ENCODE data around the gene ULK4.
"Not testable (repeated sequence)": the region's sequence is repeated elsewhere in the genome, so short reads cannot be mapped to it uniquely, and the experiment has no call there.

The ULK4 gene

GRCh38 chr3:41580274-41580959 lies 381.5 kb downstream of the ULK4 start:
- DNase-seq = no peak

GRCh38 chr3:41579861-41580260 lies 382.0 kb downstream of the ULK4 start:
- peak in 1 of 56 donors; percentile 18 for DNase-seq

GRCh38 chr3:41578798-41579197 lies 383.1 kb downstream of the ULK4 start:
- no peak for DNase-seq

- peak in 15 of 56 donors; percentile 2 to 45 (median 15) for DNase-seq
Measured at GRCh38 chr3:41575724-41576123, 386.2 kb downstream of the ULK4 start.

- DNase-seq = no peak
Measured at GRCh38 chr3:41574900-41575299, 387.0 kb downstream of the ULK4 start.

GRCh38 chr3:41573591-41573990 lies 388.3 kb downstream of the ULK4 start:
- DNase-seq = no peak

GRCh38 chr3:41572092-41572491 lies 389.8 kb downstream of the ULK4 start:
- DNase-seq = no peak

GRCh38 chr3:41569632-41570305 lies 392.1 kb downstream of the ULK4 start:
- DNase-seq = no peak

GRCh38 chr3:41565948-41566514 lies 395.9 kb downstream of the ULK4 start:
- DNase-seq = no peak

- no peak for DNase-seq
Measured at GRCh38 chr3:41565003-41565402, 396.9 kb downstream of the ULK4 start.

- not testable (repeated sequence) for DNase-seq
Measured at GRCh38 chr3:41556245-41556644, 405.7 kb downstream of the ULK4 start.

- no peak for DNase-seq
Measured at GRCh38 chr3:41532976-41533375, 428.9 kb downstream of the ULK4 start.

GRCh38 chr3:41526995-41527573 lies 434.8 kb downstream of the ULK4 start:
- DNase-seq = no peak

GRCh38 chr3:41525303-41526064 lies 436.4 kb downstream of the ULK4 start:
- DNase-seq = no peak

- DNase-seq = no peak
Measured at GRCh38 chr3:41523897-41524296, 438.0 kb downstream of the ULK4 start.

GRCh38 chr3:41522612-41523011 lies 439.3 kb downstream of the ULK4 start:
- DNase-seq = no peak

GRCh38 chr3:41521010-41521655 lies 440.8 kb downstream of the ULK4 start:
- DNase-seq = no peak

GRCh38 chr3:41519746-41520145 lies 442.2 kb downstream of the ULK4 start:
- DNase-seq = no peak

GRCh38 chr3:41518626-41519025 lies 443.3 kb downstream of the ULK4 start:
- DNase-seq = no peak

- no peak for DNase-seq
Measured at GRCh38 chr3:41508063-41508696, 453.7 kb downstream of the ULK4 start.

Data from amygdala (tissue), 56 donors.